Measurements from ENCODE around the gene CLSTN2.

Gene CLSTN2

DNA sequence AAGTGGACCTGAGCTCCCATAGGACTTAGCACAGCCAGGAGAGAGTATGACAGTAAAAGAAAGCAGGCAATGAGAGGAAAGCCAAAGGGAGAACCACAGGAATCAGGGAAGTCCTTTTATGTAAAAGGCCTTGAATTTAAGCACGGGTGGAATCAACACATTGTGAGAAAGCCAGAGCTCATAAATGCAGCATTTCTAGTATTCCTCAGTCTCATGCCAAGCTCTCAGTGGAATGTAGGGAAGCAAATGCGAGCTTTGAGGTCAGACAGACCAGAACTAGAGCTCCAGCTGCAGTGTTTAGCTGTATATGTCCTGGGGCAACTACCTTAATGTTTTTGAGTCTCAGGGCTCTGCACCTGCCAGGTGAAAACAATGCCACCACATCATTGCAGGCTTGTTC lies 610.8 kb downstream of the CLSTN2 start:
- ChIA-PET CTCF (no interaction called here), POLR2A (no interaction called here)
- TF ChIP-seq SP1 (IDR thresholded peaks at IDR 0.05) (no peak), NFRKB (IDR thresholded peaks at IDR 0.05) (no peak), CTBP1 (IDR thresholded peaks at IDR 0.05; ENCODE audit: borderline replicate concordance) (no peak), ZNF384 (IDR thresholded peaks at IDR 0.05) (no peak), ELF4 (IDR thresholded peaks at IDR 0.05) (no peak), L3MBTL2 (conservative IDR thresholded peaks at IDR 0.05) (no peak), FOXA1 (IDR thresholded peaks at IDR 0.05) (no peak), HDGF (IDR thresholded peaks at IDR 0.05; ENCODE audit: borderline replicate concordance) (no peak), TARDBP (IDR thresholded peaks at IDR 0.05) (no peak), ARNT (IDR thresholded peaks at IDR 0.05) (no peak), SUZ12 (IDR thresholded peaks at IDR 0.05) (no peak)
- TF ChIP-seq, protein P1, sequence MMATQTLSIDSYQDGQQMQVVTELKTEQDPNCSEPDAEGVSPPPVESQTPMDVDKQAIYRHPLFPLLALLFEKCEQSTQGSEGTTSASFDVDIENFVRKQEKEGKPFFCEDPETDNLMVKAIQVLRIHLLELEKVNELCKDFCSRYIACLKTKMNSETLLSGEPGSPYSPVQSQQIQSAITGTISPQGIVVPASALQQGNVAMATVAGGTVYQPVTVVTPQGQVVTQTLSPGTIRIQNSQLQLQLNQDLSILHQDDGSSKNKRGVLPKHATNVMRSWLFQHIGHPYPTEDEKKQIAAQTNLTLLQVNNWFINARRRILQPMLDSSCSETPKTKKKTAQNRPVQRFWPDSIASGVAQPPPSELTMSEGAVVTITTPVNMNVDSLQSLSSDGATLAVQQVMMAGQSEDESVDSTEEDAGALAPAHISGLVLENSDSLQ (IDR thresholded peaks at IDR 0.05): no peak
- no peak for DNase-seq (ENCODE audit: extremely low spot score)

DNA sequence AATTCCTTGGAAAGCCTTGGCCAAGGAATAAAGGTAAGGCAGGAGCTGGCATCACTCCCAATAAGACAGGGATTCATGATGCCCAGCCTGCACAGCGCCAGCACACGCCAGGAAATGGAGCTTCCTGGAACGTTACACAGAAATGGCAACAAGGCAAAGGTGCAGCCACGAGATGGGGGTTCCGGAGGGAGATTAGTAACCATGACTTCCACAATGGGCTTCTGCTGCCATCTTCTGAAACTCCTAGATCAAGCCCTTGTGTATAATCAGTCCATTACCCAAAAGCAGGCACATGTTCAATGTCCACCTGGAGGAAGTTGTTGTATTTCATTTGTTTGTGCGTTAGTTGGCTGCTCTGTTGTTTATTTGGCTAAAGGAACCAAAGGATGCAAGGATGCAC lies 611.7 kb downstream of the CLSTN2 start:
- ChIA-PET CTCF (interaction anchor here (0.6 kb wide), 1 partner anchor 916 kb away, joined by 3 read pairs; no protein-coding TSS in a partner anchor), POLR2A (no interaction called here)
- DNase-seq (ENCODE audit: extremely low spot score): no peak
- TF ChIP-seq NFRKB (IDR thresholded peaks at IDR 0.05): no peak
- TF ChIP-seq L3MBTL2 (conservative IDR thresholded peaks at IDR 0.05): no peak
- TF ChIP-seq FOXM1 (IDR thresholded peaks at IDR 0.05; ENCODE audit: borderline replicate concordance): no peak
- no peak for TF ChIP-seq BHLHE40 (IDR thresholded peaks at IDR 0.05; ENCODE audit: borderline replicate concordance)
- TF ChIP-seq, protein P1 (IDR thresholded peaks at IDR 0.05): no peak
- TF ChIP-seq ZNF384 (IDR thresholded peaks at IDR 0.05): no peak
- TF ChIP-seq FOXK2 (IDR thresholded peaks at IDR 0.05): no peak
- TF ChIP-seq TARDBP (IDR thresholded peaks at IDR 0.05): no peak
- TF ChIP-seq FOXA1 (IDR thresholded peaks at IDR 0.05): no peak
- no peak for TF ChIP-seq ARNT (IDR thresholded peaks at IDR 0.05)
- TF ChIP-seq HDGF (IDR thresholded peaks at IDR 0.05; ENCODE audit: borderline replicate concordance): no peak
- TF ChIP-seq LEF1 (IDR thresholded peaks at IDR 0.05; ENCODE audit: borderline replicate concordance): no peak
- TF ChIP-seq SUZ12 (IDR thresholded peaks at IDR 0.05): no peak
- no peak for TF ChIP-seq CTBP1 (IDR thresholded peaks at IDR 0.05; ENCODE audit: borderline replicate concordance)
- no peak for TF ChIP-seq SP1 (IDR thresholded peaks at IDR 0.05)
- TF ChIP-seq ELF4 (IDR thresholded peaks at IDR 0.05): no peak

DNA sequence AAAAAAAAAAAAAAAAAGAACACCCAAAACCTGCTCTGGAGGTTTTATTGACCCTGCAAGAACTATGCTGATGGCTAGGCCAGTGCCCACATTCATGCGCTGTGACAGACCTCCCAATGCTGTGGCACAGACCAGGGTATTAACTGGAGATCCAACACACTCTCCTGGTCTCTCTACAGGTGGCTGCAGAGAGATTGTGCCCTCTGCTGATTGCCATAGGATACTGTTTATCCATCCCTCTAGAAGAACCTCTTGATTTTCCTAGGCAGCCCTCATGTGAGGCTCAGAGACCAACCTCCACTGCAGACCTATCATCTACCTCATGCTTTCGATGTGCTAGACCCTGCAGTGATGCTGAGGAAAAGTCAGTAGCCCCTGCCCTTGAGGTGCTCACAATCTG lies 617.4 kb downstream of the CLSTN2 start:
- POLR2A ChIA-PET: no interaction called here
- CTCF ChIA-PET: interaction anchor here (0.6 kb wide), 1 partner anchor 670 kb away, joined by 3 read pairs; no protein-coding TSS in a partner anchor
- DNase-seq (ENCODE audit: extremely low spot score): no peak
- TF ChIP-seq SP1 (IDR thresholded peaks at IDR 0.05) (no peak), FOXK2 (IDR thresholded peaks at IDR 0.05) (no peak), L3MBTL2 (conservative IDR thresholded peaks at IDR 0.05) (no peak), FOXM1 (IDR thresholded peaks at IDR 0.05; ENCODE audit: borderline replicate concordance) (no peak), NFRKB (IDR thresholded peaks at IDR 0.05) (no peak), HDGF (IDR thresholded peaks at IDR 0.05; ENCODE audit: borderline replicate concordance) (no peak), FOXA1 (IDR thresholded peaks at IDR 0.05) (no peak), ARNT (IDR thresholded peaks at IDR 0.05) (no peak), CTBP1 (IDR thresholded peaks at IDR 0.05; ENCODE audit: borderline replicate concordance) (no peak), ZNF384 (IDR thresholded peaks at IDR 0.05) (no peak), BHLHE40 (IDR thresholded peaks at IDR 0.05; ENCODE audit: borderline replicate concordance) (no peak), SUZ12 (IDR thresholded peaks at IDR 0.05) (no peak), TARDBP (IDR thresholded peaks at IDR 0.05) (no peak), ELF4 (IDR thresholded peaks at IDR 0.05) (no peak), LEF1 (IDR thresholded peaks at IDR 0.05; ENCODE audit: borderline replicate concordance) (no peak)
- TF ChIP-seq, protein P1 (IDR thresholded peaks at IDR 0.05): no peak

DNA sequence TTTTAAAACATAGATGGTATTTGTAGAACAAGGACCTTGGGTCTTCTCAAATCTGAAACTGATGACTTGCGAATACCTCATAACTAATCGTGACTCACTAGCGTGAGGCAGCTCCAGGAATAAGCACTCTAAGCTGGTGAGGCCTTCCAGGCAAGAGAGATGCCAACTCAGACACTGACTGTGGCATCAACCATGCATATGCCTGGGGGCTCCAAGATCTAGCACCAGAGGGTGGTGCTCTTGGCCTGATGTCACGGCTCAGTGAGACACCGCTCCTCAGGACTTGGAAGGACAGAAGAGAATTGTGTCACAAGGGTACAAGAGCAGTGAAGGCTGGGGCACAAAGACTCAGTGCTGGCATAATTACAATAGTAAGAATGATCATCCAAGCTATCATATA lies 617.9 kb downstream of the CLSTN2 start:
- POLR2A ChIA-PET: no interaction called here
- no peak for TF ChIP-seq L3MBTL2 (conservative IDR thresholded peaks at IDR 0.05)
- TF ChIP-seq HDGF (IDR thresholded peaks at IDR 0.05; ENCODE audit: borderline replicate concordance): no peak
- TF ChIP-seq FOXM1 (IDR thresholded peaks at IDR 0.05; ENCODE audit: borderline replicate concordance): no peak
- TF ChIP-seq FOXA1 (IDR thresholded peaks at IDR 0.05): no peak
- no peak for TF ChIP-seq TARDBP (IDR thresholded peaks at IDR 0.05)
- TF ChIP-seq, protein P1 (IDR thresholded peaks at IDR 0.05): no peak
- no peak for TF ChIP-seq FOXK2 (IDR thresholded peaks at IDR 0.05)
- no peak for TF ChIP-seq CTBP1 (IDR thresholded peaks at IDR 0.05; ENCODE audit: borderline replicate concordance)
- no peak for TF ChIP-seq ARNT (IDR thresholded peaks at IDR 0.05)
- no peak for TF ChIP-seq BHLHE40 (IDR thresholded peaks at IDR 0.05; ENCODE audit: borderline replicate concordance)
- TF ChIP-seq SP1 (IDR thresholded peaks at IDR 0.05): no peak
- no peak for TF ChIP-seq ELF4 (IDR thresholded peaks at IDR 0.05)
- CTCF ChIA-PET: no interaction called here
- no peak for DNase-seq (ENCODE audit: extremely low spot score)

DNA sequence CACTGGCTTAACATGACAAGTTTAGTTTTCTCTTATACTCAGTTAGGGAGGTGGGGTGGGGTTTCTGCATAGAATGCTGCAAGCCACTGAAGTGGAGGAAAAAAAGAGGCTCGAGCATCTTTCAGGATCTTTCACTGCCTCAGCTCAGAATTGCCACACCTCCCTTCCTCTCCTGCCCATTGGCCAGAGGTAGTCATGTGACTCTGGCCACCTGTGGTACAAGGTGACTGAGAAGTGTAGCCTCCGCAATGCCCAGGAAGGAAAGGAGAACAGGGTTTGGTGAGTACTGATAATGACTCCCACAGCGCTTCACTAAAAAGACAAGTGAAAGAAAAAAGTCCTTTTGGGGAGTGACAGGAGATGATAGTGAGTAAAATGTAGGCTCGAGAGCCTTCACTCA lies 618.6 kb downstream of the CLSTN2 start:
- ChIA-PET POLR2A (no interaction called here), CTCF (no interaction called here)
- DNase-seq (ENCODE audit: extremely low spot score): no peak
- no peak for TF ChIP-seq ELF4 (IDR thresholded peaks at IDR 0.05)
- TF ChIP-seq ARNT (IDR thresholded peaks at IDR 0.05): no peak
- no peak for TF ChIP-seq FOXA1 (IDR thresholded peaks at IDR 0.05)
- no peak for TF ChIP-seq LEF1 (IDR thresholded peaks at IDR 0.05; ENCODE audit: borderline replicate concordance)
- no peak for TF ChIP-seq SUZ12 (IDR thresholded peaks at IDR 0.05)
- no peak for TF ChIP-seq CTBP1 (IDR thresholded peaks at IDR 0.05; ENCODE audit: borderline replicate concordance)
- TF ChIP-seq FOXM1 (IDR thresholded peaks at IDR 0.05; ENCODE audit: borderline replicate concordance): no peak
- TF ChIP-seq NFRKB (IDR thresholded peaks at IDR 0.05): no peak
- no peak for TF ChIP-seq SP1 (IDR thresholded peaks at IDR 0.05)
- no peak for TF ChIP-seq TARDBP (IDR thresholded peaks at IDR 0.05)
- no peak for TF ChIP-seq HDGF (IDR thresholded peaks at IDR 0.05; ENCODE audit: borderline replicate concordance)
- no peak for TF ChIP-seq ZNF384 (IDR thresholded peaks at IDR 0.05)
- TF ChIP-seq L3MBTL2 (conservative IDR thresholded peaks at IDR 0.05): no peak
- TF ChIP-seq, protein P1 (IDR thresholded peaks at IDR 0.05): no peak

Data from HEK293T (cell line).